NOMO-1 treated with dmso at 0.1 percent for 144 hours (cell line): Measurements from ENCODE around the gene FARSB.

Experiments used
- DNase-seq: peaks from one replicate; lab custom pipeline; 2025; ENCODE audit not compliant: unreplicated experiment; lab: John Stamatoyannopoulos, UW

Gene FARSB

DNA sequence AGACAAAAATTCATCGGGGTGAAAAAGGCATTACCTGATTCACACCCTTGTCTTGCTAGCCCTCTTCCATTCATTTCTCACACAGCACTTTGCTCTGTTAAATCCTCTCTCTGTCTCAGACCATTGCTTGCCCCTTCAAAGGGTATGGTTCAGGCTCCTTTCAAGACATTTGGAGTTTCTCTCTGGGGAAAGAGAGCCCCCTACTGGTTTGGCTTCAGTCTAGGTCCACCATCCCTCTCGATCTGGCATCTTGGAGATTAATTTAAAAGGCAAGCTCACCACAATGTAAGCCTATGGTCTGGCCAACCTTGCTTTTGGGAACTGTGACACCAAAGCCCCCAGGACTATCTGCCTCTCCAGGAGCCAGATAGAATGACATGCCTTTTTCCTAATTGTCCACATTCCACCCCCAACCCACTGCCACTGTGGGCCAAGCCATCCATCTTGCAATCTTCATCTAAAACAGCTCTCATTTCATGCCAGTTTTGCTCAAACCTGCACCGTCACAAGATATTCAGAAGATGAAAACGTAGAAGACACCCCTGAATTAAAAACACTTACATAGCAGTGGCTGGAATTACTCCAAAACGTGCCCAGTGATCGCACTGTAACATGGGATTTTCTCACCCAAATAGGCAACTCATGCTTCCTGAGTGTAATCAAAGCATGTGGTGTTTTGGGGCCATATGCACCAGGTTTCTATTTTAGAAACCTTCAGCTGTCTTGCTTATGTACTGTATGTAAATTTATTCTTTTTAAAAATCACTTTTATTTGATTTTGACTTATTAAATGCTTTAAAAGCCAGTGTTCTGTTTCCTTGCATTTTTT lies 93.9 kb downstream of the FARSB start:
- DNase-seq, result peak; percentile 48

DNA sequence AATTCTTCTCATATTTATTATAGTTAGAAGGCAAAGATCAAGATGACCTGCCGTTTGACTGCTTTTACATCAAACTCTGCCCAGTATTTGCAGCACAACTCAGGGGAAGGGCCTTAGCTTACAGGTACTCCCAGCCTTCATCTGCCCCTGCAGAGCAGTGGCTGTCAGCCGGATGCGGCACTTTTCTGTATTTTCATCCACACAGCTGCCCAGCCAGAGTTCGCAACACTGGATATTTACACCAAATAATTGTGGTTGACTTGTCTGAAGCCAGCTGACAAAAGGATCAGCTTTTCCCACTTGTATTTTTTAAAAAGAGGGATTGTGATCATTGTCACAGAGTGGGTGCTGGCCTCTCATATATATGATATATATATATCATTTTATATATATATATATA lies 94.7 kb downstream of the FARSB start:
- DNase-seq, result no peak

DNA sequence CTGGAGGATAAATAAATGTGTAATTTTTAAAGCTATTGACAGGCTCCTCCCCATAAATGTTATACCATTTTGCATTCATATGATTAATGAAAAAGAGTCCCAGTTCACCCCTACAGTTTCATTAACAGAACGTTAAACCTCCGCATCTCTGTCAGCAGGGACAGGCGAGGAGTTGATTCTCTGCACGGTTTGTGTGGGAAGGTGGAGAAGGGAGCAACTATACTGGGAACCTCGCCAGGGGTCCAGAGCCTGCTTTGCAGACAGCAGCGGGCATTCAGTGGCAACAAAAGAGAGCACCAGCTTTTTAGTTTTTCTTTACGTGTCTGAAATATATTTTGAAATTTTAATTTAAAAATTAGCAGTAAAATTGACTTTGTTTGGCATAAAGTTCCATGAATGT lies 101.4 kb downstream of the FARSB start:
- DNase-seq, result no peak

DNA sequence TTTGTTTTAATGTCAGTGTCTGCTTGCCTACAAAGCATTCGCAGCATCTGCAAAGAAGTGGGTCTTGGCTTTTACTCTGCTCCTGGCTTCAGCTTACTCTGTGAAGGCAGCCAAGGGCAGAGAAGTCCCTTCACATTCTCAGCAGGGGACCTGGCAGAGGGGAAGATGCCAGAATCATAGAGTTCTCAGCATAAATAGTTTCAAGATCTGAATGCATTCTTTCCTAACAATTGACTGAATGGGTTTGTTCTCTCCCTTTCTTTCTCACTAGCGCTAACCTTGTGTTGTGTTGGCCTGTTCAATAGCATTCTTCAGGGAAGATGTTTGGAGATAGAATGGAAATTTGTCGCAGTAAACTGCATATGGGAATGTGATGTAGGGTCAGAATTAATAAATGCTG lies 106.9 kb downstream of the FARSB start:
- no peak for DNase-seq

DNA sequence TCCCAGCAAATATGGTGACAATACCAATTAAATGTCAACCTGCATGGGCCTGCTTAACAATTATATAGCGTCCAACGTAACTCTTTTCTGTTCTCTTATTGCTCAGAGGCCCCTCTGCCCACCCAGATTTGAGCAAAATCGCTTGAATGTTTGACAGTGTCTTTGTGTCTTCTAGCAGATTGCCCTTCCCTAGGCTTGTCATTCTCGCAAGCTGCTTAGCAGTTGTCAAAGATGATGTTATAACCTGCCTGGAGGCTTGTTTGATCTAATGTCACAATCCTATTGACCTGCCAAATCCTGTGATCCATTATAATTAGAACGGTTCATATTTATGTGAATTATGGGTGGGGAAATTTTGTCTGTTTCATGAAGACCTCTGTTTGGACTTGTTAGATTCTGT lies 108.8 kb downstream of the FARSB start:
- DNase-seq, result no peak

DNA sequence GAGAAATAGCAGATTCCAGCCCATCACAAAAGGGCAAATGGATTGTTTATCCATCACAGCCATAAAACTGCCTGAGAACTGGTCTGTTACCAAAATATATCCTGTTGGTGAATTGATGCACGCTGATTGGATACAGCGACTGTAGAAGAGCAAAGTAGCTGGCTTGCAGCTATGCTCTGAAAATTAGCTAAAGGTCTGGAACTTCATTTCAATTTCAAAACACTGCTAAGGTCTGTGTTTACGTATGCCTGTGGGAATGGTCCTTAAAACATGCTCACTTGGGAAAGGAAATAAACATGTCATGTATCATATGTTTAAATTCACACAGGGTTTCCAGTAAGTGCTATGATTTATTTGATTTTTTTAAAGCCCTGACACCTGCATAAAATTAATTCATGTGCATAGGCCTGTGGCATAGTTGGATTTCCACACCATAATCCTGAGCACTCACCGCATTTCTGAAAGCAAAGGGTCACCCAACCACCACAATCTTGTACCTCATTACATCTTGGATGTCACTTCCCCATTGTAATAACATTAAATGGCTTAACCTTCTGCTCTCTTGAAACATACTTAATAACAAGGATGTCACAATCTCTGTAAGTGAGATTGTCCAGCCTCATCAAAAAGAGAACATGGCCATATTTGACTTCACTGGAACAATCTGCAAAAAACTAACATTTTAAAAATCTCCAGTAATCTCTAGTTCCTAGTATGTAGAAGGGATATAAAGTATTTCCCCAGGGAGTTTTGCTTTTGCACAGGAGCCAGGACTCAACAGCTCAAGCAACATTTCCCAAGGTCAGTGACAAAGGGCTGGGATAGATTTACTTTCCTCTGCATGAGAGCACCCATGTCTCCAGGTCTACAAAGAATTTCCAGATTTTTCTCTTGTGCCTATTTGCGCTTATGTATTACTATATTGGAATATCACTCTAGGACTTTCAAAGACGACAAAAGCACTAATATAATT lies 109.8 kb downstream of the FARSB start:
- DNase-seq, result peak; percentile 80

DNA sequence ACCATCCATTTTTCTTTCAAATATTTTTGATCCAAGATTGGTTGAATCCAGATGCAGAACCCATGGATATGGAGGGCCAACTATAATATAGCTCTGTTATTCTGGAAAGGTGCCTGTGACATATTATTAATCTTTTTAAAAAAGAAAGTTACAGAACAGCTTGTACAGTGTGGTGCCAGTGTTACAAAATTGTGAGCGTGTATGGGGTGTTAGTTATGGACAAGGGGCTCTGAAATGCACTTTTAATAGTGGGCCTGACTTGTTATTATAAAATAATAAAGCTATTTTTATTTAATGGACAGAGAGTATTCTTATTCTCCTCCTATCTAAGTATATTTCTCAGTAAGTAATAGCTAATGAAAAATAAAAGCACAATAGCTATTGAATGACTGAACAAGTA lies 111.2 kb downstream of the FARSB start:
- no peak for DNase-seq

DNA sequence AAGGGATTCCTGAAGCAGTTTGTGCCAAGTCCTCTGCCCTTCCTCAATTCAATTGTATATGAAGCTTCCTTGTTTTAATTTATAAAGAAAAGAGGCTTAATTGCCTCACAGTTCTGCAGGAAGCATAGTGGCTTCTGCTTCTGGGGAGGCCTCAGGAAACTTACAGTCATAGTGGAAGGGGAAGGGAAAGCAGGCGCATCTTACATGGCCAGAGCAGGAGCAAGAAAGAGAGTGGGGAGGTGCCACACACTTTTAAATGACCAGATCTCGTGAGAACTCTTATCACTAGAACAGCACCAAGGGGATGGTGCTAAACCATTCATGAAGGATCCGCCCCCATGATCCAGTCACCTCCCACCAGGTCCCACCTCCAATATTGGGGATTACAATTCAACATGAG lies 117.4 kb downstream of the FARSB start:
- DNase-seq, result no peak

DNA sequence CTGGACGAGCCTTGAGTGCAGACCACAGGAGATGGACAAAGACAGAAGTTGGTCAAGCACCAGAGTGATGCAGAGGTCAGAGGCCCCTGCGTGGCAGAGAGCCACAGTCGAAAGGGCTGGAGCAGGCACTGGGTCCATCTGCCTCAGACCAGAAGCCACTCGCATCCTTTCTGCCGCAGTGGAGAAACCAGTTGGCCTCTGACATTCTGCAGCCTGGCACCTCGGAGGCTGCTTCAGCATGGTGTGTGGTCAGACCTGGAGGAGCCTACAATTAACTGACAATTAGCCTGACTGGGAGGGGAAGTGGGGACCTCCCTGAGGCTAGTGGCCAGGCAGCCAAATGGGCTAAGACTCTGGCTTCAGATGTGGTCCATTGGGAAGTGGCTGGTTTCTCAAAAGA lies 120.4 kb downstream of the FARSB start:
- peak; percentile 1 for DNase-seq

DNA sequence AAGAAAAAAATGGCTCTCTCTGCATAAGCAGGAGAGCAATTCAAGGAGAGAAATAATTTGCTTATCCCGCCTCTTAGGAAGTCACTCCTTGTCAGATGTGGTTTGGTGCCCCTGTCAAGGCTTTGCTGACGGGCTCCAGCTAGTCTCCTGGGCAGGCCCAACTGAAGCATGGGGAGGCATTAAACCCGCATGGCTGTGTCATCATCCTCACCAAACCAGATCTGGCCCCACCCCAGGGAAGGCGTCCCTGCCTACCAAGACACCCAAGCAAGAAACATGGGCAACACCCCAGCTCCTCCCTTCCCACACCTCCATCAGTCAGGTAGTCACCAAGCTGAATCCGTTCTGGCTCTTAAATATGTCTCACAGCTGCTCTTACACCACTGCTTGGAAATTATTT lies 123.6 kb downstream of the FARSB start:
- DNase-seq, result no peak

DNA sequence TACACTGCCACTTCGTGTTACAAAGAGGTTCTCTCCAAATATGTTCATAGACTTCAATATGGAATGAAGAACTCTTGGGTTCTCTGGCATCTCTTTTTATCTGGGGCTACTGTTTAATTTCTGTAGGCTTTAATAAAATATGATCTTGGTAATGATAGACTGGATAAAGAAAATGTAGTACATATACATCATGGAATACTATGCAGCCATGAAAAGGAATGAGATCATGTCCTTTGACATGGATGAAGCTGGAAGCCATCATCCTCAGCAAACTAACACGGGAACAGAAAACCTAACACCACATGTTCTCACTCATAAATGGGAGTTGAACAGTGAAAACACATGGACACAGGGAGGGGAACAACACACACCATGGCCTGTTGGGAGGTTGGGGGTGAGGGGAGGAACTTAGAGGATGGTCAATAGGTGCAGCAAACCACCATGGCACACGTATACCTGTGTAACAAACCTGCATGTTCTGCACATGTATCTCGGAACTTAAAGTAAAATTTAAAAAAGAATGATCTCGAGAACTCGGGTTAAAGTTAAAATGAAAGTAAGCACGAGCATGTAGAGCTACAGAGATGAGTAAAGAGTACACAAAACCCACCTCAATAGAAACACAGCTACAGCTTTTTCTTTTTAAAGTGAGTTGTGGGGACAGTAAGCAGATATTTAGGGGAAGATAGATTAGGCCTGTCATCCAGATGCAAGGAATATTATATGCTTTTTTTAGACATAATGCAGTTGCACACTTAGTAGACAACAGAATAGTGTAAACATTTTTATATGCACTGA lies 129.2 kb downstream of the FARSB start:
- DNase-seq, result no peak

DNA sequence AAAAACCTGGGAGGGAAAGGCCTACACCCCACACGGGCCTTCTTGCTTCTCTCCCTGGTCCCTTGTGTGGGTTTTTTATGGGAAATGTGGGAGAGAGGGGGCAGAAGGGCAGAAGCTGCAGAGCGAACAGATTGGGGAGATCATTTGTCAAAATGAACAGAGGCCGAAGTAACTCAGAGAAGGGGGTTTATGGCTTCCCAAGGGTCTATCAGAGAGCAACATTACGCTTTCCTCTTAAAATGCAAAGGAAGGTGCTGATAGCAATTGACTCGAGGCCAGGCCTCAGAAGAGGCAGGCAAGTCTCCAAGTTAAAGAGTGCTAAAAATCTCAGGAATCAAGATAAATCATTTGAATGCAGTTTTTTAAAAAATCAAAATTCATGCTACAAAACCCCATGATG lies 130.1 kb downstream of the FARSB start:
- no peak for DNase-seq

DNA sequence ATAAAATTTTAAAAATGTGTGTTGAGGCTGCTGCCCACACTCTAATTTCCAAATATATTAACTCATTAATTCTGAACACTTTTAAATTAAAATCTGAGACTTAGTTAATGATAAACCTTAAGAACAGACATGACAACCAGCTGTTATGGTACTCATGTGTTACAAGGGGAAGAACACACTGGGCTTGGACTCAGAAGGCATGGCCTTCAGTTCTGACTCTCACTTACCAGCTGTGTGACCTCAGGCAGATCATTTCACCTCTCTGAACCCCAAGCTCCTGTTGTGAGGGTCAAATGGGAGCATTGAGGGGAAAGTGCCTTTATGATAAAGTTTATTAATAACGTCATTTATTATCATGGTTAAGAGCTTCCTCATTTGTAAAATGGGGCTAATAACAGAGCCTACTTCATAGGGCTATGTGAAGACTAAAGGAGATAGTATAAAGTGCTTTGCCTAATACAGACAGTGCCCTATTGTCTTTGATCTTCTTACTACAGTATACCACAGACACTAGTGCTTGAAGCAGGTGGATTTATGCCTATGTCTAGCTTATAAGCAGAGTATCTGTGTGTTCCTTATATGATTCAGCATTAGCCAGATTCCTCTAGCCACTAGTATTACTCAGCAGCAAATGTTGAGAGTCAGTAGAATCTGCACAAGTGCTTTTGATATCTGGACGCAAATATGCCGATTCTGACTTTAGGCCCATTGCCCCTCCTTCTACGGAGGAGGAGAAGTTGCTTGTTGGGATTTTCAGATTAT lies 131.9 kb downstream of the FARSB start:
- DNase-seq, result no peak

DNA sequence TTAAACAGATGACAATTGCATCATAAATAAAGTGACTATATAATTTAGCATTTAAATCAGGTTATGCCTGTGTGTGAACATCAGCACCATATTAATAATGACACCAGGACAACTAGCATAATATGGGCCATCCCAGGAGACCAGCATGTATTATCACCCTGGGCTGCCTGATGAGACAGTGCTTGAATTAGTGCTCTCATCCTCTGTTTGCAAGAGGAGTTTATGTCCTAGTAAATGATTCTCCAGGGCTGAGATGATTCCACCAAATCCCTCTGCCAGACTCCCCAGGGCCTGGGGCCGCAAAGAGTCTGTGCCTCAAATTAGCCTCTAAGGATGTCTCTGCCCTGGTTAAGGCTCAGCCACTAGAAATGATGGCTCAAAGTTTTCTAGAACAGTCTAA lies 133.8 kb downstream of the FARSB start:
- no peak for DNase-seq

DNA sequence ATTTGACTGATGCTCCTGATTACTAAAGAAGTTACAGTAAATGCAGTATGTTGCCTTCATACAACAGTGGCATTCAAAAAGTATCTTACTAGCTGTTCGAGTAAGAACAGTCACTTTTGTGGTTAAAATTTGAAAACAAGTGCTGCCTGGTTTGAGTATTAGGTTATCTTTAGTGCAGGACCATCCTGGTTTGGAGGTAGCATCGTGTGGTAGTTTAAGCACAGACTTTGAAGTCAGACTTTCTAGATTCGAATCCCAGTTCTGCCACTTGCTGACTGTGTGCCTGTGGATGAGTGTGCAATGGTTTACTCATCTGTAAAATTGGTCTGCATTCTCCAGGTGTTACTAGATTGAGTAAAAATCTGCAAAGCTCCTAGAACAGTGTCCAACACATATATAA lies 134.8 kb downstream of the FARSB start:
- no peak for DNase-seq
